GM12875 (cell line): Measurements from ENCODE around the gene MSRB3.

Experiments
- H3K4me3 ChIP-seq: one replicate; pipeline ENCODE4 v1.5.1; 2011; ENCODE audit warnings: low read depth, low read length, control low read depth
- CTCF ChIP-seq: IDR thresholded peaks from 2 replicates; pipeline ENCODE4 v1.5.1; 2011; ENCODE audit warnings: low read depth, mild to moderate bottlenecking, control low read depth, inconsistent platforms, low read length, moderate library complexity, borderline replicate concordance; ENCODE audit not compliant: insufficient read depth

MSRB3 gene

DNA sequence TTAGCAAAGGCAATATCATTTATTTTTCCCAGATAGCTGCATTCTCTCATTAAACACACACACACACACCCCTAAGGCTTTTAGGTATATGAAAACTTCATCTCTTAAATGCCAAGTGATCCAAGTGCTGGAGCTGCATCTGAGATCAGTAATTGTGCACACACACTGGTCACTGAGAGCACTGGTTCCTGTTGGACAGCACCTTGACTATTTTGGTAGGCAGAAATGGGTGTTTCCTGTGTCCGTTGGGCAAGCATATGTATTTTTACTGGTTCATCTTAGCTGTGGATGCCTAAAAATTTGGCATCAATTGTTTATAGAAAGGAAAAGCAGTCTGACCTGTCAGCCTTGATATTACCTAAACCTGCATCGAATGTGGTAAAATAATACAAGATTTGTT lies 182.5 kb downstream of the MSRB3 start:
- no peak for TF ChIP-seq CTCF
- H3K4me3 ChIP-seq = no peak overlapping the region

GRCh38 chr12:65462484-65462883 lies 184.0 kb downstream of the MSRB3 start:
- no peak overlapping the region for H3K4me3 ChIP-seq
- no peak for TF ChIP-seq CTCF

DNA sequence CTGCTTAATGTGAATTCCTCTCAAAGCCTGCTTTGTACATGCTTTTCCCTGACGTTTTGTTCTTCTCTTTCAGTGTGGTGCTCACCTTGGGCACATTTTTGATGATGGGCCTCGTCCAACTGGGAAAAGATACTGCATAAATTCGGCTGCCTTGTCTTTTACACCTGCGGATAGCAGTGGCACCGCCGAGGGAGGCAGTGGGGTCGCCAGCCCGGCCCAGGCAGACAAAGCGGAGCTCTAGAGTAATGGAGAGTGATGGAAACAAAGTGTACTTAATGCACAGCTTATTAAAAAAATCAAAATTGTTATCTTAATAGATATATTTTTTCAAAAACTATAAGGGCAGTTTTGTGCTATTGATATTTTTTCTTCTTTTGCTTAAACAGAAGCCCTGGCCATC lies 184.6 kb downstream of the MSRB3 start:
- no peak for TF ChIP-seq CTCF
- H3K4me3 ChIP-seq = no peak overlapping the region

GRCh38 chr12:65463611-65464010 lies 185.1 kb downstream of the MSRB3 start:
- TF ChIP-seq CTCF = no peak
- no peak overlapping the region for H3K4me3 ChIP-seq

DNA sequence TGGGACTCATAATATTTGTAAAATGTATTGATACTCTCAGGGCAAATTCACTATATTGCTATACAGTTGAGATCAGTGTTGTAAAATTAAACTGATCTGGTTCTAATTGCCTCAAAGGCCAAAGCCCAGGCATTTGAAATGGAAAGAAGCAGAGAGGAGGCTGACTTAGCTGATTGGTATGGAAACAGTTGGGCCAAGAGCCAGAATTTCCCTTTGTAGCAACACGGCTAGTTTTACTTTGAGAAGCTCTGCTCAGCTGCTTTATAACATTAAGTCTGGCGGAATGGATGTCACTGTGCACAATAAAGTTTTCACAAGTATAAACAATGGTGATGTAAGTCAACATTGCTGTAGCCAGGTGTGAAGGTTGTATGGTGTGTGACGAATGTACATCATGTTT lies 186.4 kb downstream of the MSRB3 start:
- H3K4me3 ChIP-seq = no peak overlapping the region
- TF ChIP-seq CTCF = no peak

DNA sequence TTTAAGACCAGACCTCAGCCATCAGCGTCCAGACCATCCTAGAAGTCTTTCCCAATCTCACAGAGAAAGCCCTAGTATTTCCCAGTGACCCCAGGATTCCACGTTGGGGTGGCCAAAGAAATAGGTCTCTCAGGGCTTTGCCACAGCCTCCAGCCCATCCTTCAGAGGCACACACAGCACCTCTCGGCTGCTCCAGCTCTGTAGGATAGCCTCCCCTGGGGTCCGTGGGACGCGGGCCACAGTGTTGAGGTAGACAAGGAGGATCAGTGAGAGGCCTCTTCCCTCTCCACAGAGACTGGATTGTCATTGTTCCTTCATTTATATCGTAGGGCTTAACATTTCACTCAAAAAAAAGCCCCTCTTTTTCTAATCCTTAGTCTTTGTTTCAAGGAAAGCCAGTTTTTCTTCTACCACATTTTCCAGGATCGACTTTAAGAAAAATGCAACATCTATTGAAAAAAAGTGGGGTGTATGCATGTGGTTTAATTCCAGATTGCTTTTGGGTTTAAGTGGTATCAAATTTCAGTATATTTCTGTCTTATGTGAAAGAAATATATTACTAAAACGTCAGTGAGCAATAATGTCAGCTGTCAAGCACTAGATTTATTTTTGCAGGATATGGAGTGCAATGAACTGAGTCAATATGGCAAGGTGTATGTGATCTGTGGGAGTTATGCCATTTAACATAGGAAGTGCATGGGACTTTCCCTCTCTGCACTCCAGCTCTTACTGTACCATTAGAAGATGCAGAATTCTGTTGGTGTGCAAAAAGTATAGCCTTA lies 187.5 kb downstream of the MSRB3 start:
- no peak for TF ChIP-seq CTCF
- no peak overlapping the region for H3K4me3 ChIP-seq

- TF ChIP-seq CTCF = no peak
- no peak overlapping the region for H3K4me3 ChIP-seq
Observed at GRCh38 chr12:65466911-65467310, 188.4 kb downstream of the MSRB3 start.
